Sigmoid colon (tissue), 7 donors: Measurements from ENCODE around the gene DNMT3B. TPM values are rescaled to one million over a fixed set of nuclear protein-coding genes. Genes with fewer than 3 reads are reported as not detected.

ENCODE experiments used
- DNase-seq: peaks from one replicate; pipeline ENCODE4 v3.0.0-alpha.2; 2019
- H3K27ac ChIP-seq, 4 donors: fragments of 200-600 bp; sonication (generic); one replicate each; pipeline ENCODE4 v1.5.1; 2016 to 2019; ENCODE audit warnings: mild to moderate bottlenecking in 1 of 4
- H3K27me3 ChIP-seq, 3 donors: fragments of 200-600 bp; sonication (generic); one replicate each; pipeline ENCODE4 v1.5.1; 2019; ENCODE audit warnings: mild to moderate bottlenecking in 1 of 3
- H3K36me3 ChIP-seq, 4 donors: fragments of 200-600 bp; sonication (generic); one replicate each; pipeline ENCODE4 v1.5.1; 2016 to 2019
- H3K4me1 ChIP-seq, 4 donors: fragments of 200-600 bp; sonication (generic); one replicate each; pipeline ENCODE4 v1.5.1; 2017 to 2019
- H3K4me3 ChIP-seq, 4 donors: fragments of 200-600 bp; sonication (generic); one replicate each; pipeline ENCODE4 v1.5.1; 2017 to 2019; ENCODE audit warnings: mild to moderate bottlenecking in 2 of 4, moderate library complexity in 1 of 4
- H3K9me3 ChIP-seq, 4 donors: fragments of 200-600 bp in 3 of 4; sonication (generic) in 3 of 4; one replicate each; pipeline versions ENCODE4 v1.5.1 to v1.6.1; 2013 to 2019
- EP300 ChIP-seq, 4 donors: sonication (generic); formaldehyde crosslinking; IDR thresholded peaks; one replicate each; pipeline ENCODE4 v1.6.1; 2017; ENCODE audit warnings: antibody characterized with exemption in 4 of 4
- POLR2A ChIP-seq, 2 donors: fragments of 450-650 bp; IDR thresholded peaks; one replicate each; pipeline ENCODE4 v1.6.1; 2016; ENCODE audit warnings: antibody characterized with exemption in 2 of 2, mild to moderate bottlenecking in 2 of 2, moderate library complexity in 2 of 2
- POLR2AphosphoS5 ChIP-seq, 4 donors: sonication (generic); formaldehyde crosslinking; IDR thresholded peaks; one replicate each; pipeline ENCODE4 v1.6.1; 2017; ENCODE audit warnings: antibody characterized with exemption in 4 of 4
- WGBS, 2 donors: extraction: QIAGEN DNeasy Blood & Tissue Kit; methylation state at CpG; one replicate each; pipeline ENCODE4 v1.1.7; 2013; 5-methylcytosine and 5-hydroxymethylcytosine counted together
- intact Hi-C: fragments of 100-400 bp; cut with DNase I; formaldehyde crosslinking; loops from one replicate; pipeline ENCODE4 v1.15.1; 2023
- polyA plus RNA-seq, 3 donors: library from polyadenylated mRNA; stranded (reverse); fragments of 200-250 nt; gene quantifications; one replicate each; pipeline ENCODE4 v1.2.3, GENCODE V29; 2013
- total RNA-seq, 4 donors: library from RNA; depleted of rRNA; stranded (reverse); fragments of >200 nt; gene quantifications; one replicate each; pipeline ENCODE4 v1.1.0, GENCODE V29; 2016
- TF ChIP-seq, protein P1 (sequence below), 4 experiments: fragments of 450-650 bp in 3 of 4; fragments of 200-600 bp in 1 of 4; IDR thresholded peaks; one replicate each; pipeline ENCODE4 v1.5.1; 2016 to 2019; ENCODE audit warnings: antibody characterized with exemption in 4 of 4, mild to moderate bottlenecking in 3 of 4, moderate library complexity in 2 of 4
- donor health status: healthy with polysubstance abuse.
- donor health status: Bipolar disorder and iron deficiency.
- donor health status: healthy.

DNMT3B gene
- total and polyA plus RNA-seq, 7 donors = 0.36 to 1.7 (median 0.60) TPM; not detected in 1

DNA sequence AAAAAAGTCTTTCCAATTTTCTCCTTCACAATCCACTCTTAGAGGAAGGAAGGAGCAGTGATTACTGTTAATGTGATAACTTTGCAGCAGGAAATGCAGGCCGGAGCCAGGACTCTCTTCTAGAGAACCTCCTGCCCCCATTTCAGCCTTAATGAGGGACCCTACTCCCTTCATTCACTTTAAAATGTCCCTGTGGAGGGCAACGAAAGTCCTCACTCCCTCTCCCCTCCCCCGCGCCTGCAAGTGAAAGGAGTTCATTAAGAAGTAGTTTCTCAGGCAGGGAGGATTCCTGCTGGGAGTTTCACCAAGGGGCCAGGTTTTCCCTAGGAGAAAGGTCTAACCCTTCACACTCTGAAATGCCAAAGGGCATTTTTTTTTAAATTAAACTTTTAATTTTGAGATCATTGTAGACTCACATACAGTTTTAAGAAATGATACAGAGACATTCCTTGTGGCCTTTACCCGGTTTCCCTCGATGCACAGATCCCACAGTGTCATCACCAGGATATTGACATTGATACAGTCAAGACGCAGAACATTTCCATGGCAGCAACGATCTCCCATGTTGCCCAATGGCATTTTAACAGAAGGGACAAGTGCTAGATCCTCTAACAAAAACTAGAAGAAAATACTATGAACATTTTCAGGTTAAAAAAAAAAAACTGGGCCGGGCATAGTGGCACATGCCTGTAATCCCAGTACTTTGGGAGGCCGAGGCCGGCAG lies 12.1 kb upstream of the DNMT3B start:
- DNase-seq = no peak
- intact Hi-C loops = no loop called here
- Histone ChIP-seq H3K9me3 (no peaks in the 10 kb centered on the region), H3K4me1 (no peaks in the 10 kb centered on the region), H3K27me3 (no peaks in the 10 kb centered on the region), H3K36me3 (no peaks in the 10 kb centered on the region), H3K27ac (no peak overlapping the region), H3K4me3 (no peak overlapping the region)
- TF ChIP-seq, protein P1, sequence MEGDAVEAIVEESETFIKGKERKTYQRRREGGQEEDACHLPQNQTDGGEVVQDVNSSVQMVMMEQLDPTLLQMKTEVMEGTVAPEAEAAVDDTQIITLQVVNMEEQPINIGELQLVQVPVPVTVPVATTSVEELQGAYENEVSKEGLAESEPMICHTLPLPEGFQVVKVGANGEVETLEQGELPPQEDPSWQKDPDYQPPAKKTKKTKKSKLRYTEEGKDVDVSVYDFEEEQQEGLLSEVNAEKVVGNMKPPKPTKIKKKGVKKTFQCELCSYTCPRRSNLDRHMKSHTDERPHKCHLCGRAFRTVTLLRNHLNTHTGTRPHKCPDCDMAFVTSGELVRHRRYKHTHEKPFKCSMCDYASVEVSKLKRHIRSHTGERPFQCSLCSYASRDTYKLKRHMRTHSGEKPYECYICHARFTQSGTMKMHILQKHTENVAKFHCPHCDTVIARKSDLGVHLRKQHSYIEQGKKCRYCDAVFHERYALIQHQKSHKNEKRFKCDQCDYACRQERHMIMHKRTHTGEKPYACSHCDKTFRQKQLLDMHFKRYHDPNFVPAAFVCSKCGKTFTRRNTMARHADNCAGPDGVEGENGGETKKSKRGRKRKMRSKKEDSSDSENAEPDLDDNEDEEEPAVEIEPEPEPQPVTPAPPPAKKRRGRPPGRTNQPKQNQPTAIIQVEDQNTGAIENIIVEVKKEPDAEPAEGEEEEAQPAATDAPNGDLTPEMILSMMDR (IDR thresholded peaks at IDR 0.05) = no peak
- TF ChIP-seq EP300 (IDR thresholded peaks at IDR 0.05) (no peak), POLR2AphosphoS5 (IDR thresholded peaks at IDR 0.05) (no peak), POLR2A (IDR thresholded peaks at IDR 0.05) (no peak)
- 82 to 84% methylated on average over 11 of the region's 11 CpGs for WGBS, 2 donors

GRCh38 chr20:32751293-32751692 lies 10.9 kb upstream of the DNMT3B start:
- Histone ChIP-seq H3K27ac (no peak overlapping the region), H3K9me3 (no peaks in the 10 kb centered on the region), H3K4me1 (no peaks in the 10 kb centered on the region), H3K27me3 (no peaks in the 10 kb centered on the region), H3K36me3 (no peaks in the 10 kb centered on the region), H3K4me3 (no peak overlapping the region)
- no peak for DNase-seq
- intact Hi-C loops = no loop called here
- TF ChIP-seq, protein P1 (IDR thresholded peaks at IDR 0.05) = no peak
- no peak for TF ChIP-seq EP300 (IDR thresholded peaks at IDR 0.05)
- TF ChIP-seq POLR2AphosphoS5 (IDR thresholded peaks at IDR 0.05) = no peak
- no peak for TF ChIP-seq POLR2A (IDR thresholded peaks at IDR 0.05)

DNA sequence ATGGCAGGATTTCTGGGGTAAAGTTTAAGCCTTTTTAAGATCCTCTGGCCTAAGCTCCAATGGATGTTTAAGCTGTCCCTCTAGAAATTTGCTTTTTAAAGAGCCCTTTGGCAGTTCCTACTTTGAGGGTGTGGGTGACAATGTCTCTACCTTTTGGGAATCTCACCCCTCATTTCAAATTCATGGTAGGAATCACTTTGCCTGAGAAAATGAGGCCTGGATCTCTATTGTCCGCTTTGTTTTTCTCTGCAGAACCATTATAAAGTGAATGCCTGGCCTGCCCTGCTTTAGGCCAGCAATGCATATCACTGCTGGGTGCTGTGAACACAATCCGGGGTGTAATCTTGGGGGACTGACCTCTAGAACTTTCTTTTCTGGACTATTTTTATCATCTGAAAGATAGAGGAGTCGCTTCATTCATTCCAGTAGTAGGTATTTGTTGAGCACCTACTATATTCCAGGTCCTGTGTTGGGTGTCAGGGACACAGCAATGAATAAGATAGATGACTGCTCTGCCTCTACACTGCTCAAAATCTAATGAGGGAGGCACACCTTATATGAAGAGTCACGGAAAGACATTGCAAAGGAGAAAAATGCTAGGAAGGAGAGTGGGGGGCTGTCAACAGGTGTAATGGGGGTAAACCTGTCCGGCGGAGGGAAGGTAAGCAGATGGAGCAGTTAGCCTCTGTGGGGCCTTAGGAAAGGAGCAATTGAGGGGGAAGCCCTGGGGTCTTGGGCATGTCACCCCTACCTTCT lies 10.3 kb upstream of the DNMT3B start:
- no peak overlapping the region for H3K27ac ChIP-seq
- H3K36me3 ChIP-seq = no peaks in the 10 kb centered on the region
- 90 to 93% methylated on average over 6 of the region's 6 CpGs for WGBS, 2 donors
- no peaks in the 10 kb centered on the region for H3K4me1 ChIP-seq
- intact Hi-C loops = no loop called here
- H3K9me3 ChIP-seq = no peaks in the 10 kb centered on the region
- no peaks in the 10 kb centered on the region for H3K27me3 ChIP-seq
- TF ChIP-seq, protein P1 (IDR thresholded peaks at IDR 0.05) = no peak
- no peak for TF ChIP-seq POLR2A (IDR thresholded peaks at IDR 0.05)
- TF ChIP-seq POLR2AphosphoS5 (IDR thresholded peaks at IDR 0.05) = no peak
- DNase-seq = no peak
- H3K4me3 ChIP-seq = no peak overlapping the region

DNA sequence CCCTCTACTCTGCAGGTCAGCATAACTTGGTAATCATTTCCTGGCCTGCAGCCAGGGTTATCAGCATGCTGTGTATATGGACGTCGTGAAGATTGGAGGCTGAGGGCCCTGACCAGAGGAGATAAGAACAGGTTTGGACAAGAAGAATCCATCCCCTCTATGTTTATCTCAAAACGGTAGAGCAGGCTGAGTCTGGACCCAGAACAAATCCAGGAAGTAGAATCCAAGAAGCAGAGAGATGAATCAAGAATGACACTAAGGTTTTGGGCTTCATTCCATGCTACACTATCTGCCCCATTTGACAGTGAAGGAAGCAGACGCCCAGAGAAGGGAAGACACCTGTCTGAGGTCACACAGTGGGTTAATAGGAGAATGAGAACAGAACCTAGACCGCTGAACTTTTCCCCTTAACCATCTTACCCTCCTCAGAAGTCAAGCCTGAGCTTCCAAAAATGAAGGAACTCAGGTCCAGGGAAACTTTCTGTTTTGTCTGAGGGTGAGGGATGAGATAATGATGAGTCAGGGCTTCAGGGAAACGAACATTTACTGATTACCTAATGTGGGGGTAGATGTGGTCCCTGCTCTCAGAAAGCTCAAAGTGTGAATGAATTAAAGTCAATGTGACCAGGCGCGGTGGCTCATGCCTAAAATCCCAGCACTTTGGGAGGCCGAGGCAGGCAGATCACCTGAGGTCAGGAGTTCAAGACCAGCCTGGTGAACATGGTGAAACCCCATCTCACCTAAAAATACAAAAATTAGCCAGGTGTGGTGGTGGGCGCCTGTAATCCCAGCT lies 9.5 kb upstream of the DNMT3B start:
- no peak for DNase-seq
- no peak overlapping the region for H3K27ac ChIP-seq
- H3K27me3 ChIP-seq = no peaks in the 10 kb centered on the region
- WGBS, 2 donors = 59 to 70% methylated on average over 10 of the region's 10 CpGs
- no peaks in the 10 kb centered on the region for H3K9me3 ChIP-seq
- TF ChIP-seq, protein P1 (IDR thresholded peaks at IDR 0.05) = no peak
- TF ChIP-seq POLR2A (IDR thresholded peaks at IDR 0.05) (no peak), POLR2AphosphoS5 (IDR thresholded peaks at IDR 0.05) (no peak), EP300 (IDR thresholded peaks at IDR 0.05) (no peak)
- intact Hi-C loops = no loop called here
- H3K36me3 ChIP-seq = no peaks in the 10 kb centered on the region
- no peaks in the 10 kb centered on the region for H3K4me1 ChIP-seq
- H3K4me3 ChIP-seq = no peak overlapping the region
